Measurements from ENCODE around the gene SPECC1.
A peak's percentile ranks its signal among the peaks of the same experiment; 100 is the strongest.
"Not testable (repeated sequence)": the region's sequence is repeated elsewhere in the genome, so short reads cannot be mapped to it uniquely, and the experiment has no call there.

Gene SPECC1

DNA sequence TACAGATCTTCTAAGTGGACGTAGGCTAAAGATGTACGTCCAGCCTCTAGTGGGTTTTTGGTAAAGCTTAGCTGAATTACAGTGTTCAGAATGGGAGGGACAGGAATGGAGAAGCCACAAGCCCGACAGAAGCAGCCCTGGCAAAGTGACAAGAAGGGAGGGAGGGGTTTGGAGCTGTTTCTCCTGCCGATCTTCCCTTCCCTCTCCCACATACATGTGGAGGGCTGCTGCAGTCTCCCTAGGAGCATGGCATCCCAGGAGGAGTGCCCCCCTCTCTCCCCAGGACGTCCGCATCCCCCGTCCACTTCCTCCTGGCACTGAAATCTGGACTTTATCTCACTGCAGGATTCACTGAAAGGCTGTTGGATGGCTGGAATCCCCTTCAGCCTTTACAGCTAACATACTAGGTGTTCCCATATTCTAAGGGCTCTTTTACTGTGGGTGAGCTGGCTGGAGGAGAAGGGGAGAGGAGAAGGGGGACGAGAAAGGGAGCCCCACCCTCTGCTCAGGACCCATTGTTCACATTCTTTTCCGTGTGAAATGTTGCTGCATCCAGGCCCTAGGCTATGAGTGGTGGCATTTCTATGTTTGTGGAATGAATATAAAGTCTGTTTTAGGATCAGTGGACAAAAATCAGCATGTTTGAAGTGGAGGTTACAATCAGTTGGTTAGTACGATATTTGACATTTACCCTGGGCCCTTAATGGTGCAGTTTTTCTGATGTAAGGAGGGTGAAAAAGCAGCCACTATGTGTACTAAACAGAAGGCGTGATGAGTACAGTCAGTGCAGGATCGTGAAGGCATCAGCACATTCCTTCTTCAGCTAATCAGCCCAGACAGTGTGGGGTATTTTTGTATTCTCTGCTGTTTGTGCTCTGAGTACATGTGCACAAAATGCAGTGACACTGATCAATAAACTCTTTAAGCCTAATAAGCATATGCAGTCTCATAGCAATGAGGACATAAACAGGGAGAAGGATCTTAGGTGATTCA is 94.6 kb downstream of the SPECC1 start:
- no peak for DNase-seq (ENCODE audit: insufficient read length, low spot score)
- no peak for FAIRE-seq
- no peak for TF ChIP-seq POLR2A (IDR thresholded peaks at IDR 0.05; ENCODE audit: low read depth, low read length)

DNA sequence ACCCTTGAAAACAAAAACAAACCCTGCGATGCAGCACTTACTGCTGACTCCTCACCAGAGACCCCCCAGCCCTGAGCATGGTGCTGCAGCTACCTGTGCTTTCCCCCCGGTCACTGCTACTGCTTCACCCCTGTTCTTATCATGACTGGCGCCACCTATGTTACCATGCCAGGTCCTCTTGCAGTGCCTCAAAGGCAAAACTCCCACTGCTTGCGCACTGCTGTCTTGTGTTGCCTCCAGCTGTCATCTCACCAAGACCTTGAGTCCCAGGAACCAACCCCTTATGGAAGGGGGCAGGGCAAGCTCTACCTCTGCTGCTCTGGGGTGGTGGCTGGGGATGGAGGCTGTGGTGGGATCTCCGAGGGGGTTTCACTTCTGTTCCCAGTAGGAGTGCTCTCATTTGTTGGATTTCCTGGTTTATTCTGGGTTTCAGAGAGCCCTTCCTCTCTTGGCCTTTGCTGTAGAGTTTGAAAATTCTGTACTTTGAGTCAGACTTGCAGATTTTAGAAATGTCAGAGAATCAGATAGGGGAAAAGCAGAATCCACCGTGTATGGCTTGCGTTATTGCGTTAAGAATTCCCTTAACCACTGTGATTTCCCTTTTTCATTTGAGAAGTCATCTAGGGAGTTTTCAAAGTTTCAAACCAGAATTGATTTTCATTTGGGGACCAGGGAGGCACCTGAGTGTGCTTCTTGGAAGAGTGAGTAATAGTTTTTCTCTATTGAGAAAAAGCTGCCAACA is 96.6 kb downstream of the SPECC1 start:
- TF ChIP-seq POLR2A (IDR thresholded peaks at IDR 0.05; ENCODE audit: low read depth, low read length): no peak
- DNase-seq (ENCODE audit: insufficient read length, low spot score): no peak
- FAIRE-seq: no peak

DNA sequence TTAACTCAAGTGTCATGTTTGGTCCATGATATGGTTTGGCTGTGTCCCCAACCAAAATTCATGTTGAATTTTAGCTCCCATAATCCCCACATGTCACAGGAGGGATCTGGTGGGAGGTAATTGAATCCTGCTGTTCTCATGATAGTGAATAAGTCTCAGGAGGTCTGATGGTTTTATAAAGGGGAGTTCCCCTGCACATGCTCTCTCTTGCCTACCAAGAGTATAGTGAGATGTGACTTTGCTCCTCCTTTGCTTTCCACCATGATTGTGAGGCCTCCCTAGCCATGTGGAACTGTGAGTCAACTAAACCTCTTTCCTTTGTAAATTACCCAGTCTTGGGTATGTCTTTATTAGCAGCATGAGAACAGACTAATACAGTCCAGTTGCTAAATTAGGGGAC is 97.3 kb downstream of the SPECC1 start:
- DNase-seq (ENCODE audit: insufficient read length, low spot score); FAIRE-seq: not testable (repeated sequence)

DNA sequence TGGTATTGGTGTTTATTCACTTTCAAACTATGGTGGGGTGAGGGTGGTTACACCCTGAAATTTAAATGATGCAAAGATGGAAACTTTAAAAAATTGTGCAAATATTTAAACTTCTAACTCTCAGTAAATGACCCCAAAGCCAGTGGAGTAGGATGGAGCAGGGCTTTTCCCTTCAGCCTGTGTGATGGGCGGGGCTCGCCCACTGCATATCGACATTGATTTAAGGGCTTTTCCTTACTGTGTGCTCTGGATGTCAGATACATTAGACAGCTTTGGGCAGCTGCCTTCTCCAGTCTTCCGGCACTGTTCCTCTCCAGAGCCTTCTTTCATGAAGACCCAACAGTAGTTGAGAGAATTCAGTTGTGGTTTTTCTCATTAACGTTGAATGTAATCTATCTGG is 99.9 kb downstream of the SPECC1 start:
- no peak for FAIRE-seq
- DNase-seq (ENCODE audit: insufficient read length, low spot score): no peak
- no peak for TF ChIP-seq POLR2A (IDR thresholded peaks at IDR 0.05; ENCODE audit: low read depth, low read length)

DNA sequence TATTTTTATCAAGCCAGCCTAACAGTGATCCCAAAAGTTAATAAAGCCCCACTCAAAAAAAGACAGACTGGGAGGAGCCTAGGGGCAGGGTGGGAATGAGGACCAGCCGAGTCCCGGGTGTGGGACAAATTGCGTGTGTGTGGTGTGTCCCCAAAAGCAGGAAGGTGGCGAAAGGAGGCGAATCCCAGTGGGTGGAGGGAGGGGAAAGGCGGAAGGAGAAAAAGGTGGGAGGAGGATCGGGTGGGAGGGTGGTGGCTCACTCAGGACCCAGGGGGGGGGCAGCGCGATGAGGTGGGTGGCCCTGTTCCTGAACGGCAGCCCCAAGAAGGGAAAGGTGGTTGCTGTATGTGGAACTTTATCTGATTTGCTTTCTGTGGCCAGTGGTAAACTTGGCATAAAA is 102.4 kb downstream of the SPECC1 start:
- TF ChIP-seq POLR2A (IDR thresholded peaks at IDR 0.05; ENCODE audit: low read depth, low read length): no peak
- no peak for FAIRE-seq
- DNase-seq (ENCODE audit: insufficient read length, low spot score): no peak

DNA sequence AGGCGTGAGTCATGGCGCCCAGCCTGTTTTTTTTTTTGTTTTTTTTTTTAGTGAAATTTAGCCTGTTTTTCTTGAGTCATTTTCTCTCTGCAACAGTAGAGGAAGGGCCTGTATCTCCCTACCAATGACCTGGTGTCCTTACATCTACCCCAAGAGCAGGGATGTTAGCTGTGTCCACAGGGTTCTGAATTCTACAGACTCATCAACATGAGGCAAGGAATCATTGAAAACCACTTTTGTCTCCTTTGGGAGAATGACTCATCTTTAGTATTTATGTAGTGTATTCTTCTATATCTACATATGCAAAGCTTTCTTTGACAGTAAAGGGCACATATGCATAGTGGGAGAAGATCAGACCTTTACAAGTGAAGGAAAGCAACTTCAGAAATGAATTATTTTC is 105.3 kb downstream of the SPECC1 start:
- no peak for TF ChIP-seq POLR2A (IDR thresholded peaks at IDR 0.05; ENCODE audit: low read depth, low read length)
- FAIRE-seq (no peak), DNase-seq (ENCODE audit: insufficient read length, low spot score) (no peak)

DNA sequence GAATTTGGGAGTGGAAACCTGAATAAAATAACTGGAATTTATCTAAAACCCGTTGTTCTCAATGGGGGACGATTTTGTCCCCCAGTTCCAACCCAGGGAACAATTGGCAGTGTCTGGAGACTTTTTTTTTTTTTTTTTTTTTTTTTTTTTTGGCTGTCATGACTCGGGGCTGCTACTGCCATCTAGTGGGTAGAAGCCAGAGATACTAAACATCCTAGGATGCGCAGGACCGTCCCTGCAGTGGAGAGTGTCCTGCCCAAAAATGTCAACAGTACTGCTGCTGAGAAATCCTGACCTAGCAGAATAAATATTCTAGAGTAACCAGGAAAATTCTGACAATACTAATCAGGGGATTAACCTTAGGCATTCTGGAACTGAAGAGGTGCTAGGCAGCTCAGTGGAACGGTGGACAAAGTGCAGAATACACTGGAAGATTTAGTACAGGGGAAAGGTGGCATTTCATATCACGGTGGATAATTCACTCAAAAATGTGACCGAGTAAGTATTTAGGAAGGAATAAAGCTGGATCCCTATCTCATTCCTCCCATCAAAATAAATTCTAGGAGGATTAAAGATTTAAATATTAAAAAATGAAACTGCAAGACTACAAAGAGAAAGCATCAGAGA is 107.6 kb downstream of the SPECC1 start:
- FAIRE-seq: peak; percentile 95
- DNase-seq (ENCODE audit: insufficient read length, low spot score): no peak

DNA sequence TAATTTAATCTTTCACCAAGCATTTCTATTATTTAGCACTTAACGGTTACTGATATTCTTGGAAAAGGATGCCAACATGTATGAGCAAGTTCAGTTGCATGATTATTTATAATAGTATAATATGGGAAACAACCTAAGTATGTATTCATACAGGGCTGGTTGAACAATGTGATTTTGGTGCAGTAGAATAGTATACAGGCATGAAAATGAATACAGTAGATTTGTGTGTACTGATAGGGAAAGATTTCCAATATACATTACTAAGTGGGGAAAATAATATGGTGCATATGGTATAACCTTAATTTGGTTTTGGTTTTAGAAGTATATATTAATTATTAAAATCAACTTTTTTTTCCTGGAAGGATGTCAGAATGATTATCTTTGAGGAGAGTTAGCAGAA is 109.1 kb downstream of the SPECC1 start:
- FAIRE-seq (no peak), DNase-seq (ENCODE audit: insufficient read length, low spot score) (no peak)
- TF ChIP-seq POLR2A (IDR thresholded peaks at IDR 0.05; ENCODE audit: low read depth, low read length): no peak

More for the DNA sequence above, 107.6 kb downstream of the SPECC1 start:
- TF ChIP-seq POLR2A (IDR thresholded peaks at IDR 0.05; ENCODE audit: low read depth, low read length): no peak

DNA sequence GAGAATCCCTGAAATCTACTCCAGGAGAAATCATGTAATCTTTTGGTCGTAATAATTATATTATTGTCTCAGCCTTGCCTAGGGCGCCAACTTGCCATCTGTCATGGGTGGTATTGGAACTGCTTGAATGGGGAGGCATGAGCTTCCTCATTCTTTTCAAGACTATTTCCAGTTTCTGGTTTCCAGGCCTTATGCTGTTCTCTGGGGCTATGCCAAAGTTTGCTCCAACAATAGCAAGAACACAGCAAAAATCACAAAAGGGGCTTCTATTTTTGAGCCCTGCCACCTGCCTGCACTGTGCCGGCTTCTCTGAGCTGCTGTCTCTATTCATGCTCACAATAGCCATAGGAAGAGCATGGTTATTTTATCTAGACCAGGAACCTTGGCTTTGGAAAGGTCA is 111.7 kb downstream of the SPECC1 start:
- DNase-seq (ENCODE audit: insufficient read length, low spot score) (no peak), FAIRE-seq (no peak)
- TF ChIP-seq POLR2A (IDR thresholded peaks at IDR 0.05; ENCODE audit: low read depth, low read length): no peak

DNA sequence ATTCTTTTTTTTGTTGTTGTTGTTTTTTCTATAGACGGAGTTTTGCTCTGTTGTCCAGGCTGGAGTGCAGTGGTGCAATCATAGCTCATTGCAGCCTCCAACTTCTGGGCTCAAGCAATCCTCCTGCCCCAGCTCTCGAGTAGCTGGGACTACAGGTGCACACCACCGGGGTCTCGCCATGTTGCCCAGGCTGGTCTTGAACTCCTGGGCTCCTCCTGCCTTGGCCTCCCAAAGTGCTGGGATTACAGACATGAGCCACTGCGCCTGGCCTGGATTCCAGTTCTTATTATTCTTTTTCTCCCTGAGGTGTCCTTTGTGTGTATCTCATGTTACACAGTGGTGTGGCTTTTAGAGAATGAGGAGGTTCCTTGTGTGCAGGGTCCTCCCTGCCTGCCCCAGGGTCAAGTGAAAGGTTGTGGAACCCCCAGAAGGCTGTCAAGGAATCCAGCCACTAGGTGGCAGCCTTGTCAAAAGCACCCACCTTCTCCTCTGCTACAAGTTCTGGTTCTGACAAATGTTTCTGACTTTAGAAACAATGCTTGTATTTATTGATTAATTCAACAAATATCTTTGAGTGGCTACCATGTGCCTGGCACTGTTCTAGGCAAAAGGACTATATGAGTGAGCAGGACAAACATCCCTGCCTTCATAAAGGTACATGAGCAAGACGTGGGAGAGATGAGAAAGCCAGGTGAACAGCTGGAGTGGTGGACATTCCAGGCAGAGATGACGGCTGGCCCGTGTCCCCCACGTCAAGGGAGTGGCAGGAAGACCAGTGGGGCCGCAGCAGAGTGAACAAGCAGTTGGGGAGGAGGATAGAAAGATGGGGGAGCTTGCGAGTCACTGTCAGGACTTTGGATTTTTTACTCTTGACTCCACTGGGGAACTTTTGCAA is 112.4 kb downstream of the SPECC1 start:
- TF ChIP-seq POLR2A (IDR thresholded peaks at IDR 0.05; ENCODE audit: low read depth, low read length): no peak
- DNase-seq (ENCODE audit: insufficient read length, low spot score) (peak; percentile 79), FAIRE-seq (peak; percentile 75)

DNA sequence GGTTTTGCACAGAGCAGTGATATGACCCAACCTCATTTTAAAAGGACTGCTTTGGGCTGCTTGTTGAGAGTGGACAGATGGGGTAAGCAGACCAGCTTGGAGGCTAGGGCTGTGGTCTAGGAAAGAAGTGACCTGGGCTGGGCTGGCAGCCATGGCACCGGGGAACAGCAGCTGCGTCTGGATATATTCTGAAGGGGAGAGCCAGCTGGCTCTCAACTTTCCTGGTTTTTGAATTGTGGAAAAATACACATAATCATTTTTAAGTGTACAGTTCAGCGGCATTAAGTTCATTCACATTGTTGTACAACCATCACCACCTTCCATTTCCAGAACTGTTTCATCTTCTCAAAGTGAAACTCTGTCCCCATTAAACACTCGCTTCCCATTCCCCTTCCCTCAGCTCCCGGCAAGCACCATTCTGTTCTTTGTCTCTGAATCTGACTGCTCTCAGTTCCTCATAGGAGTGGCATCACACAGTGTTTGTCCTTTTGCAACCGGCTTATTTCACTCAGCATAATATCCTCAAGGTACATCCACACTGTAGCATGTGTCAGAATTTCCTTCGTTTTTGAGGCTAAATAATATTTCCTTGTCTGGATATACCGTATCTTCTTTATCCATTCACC is 113.2 kb downstream of the SPECC1 start:
- no peak for DNase-seq (ENCODE audit: insufficient read length, low spot score)
- TF ChIP-seq POLR2A (IDR thresholded peaks at IDR 0.05; ENCODE audit: low read depth, low read length): no peak
- no peak for FAIRE-seq

DNA sequence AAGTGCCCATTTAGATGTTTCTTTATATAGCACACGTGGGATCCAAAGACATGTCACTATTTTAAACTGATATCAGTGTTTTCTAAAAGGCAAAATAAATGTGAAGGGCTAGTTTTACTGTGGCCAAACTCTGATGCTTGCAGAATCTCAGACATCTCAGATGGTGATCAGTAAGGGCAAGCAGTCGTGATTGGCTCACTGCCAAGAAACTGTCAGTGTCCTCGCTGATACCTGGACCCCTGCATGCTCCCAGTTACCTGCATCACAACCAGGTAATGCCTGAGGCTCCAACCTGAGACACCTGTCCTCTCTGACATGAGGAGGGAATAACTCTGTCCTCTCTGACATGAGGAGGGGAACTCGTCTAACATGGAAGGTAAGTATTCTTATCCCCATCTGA is 114.0 kb downstream of the SPECC1 start:
- no peak for TF ChIP-seq POLR2A (IDR thresholded peaks at IDR 0.05; ENCODE audit: low read depth, low read length)
- FAIRE-seq: no peak

DNA sequence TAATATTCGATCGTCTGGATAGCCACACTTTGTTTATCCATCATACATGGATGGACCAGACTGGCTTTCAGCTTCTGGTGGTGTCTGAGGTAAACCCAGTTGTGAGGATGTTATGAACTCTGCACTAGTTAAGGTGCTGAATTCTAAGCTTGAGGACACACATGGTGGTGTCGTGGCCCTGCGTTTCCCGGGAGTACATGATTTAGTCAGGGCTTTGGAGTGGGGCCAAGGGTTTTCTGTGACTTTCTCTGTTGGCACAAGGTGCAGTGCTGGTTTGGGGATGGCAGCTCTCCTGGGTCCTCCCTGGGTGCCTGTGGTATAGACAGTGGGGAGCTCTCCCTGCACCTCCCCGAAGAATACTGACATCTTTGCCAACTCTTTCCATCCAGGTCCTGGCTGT is 116.6 kb downstream of the SPECC1 start:
- FAIRE-seq: no peak
- no peak for DNase-seq (ENCODE audit: insufficient read length, low spot score)
- no peak for TF ChIP-seq POLR2A (IDR thresholded peaks at IDR 0.05; ENCODE audit: low read depth, low read length)

More for the DNA sequence above, 114.0 kb downstream of the SPECC1 start:
- DNase-seq (ENCODE audit: insufficient read length, low spot score): no peak

All from H54 (cell line).